ENCODE measurements around the gene DOCK2. TPM values are rescaled to one million over a fixed set of nuclear protein-coding genes. Genes with fewer than 3 reads are reported as not detected.
A peak's percentile ranks its signal among the peaks of the same experiment; 100 is the strongest.

The DOCK2 gene
- polyA plus RNA-seq, 3 donors: 57.5 to 178 (median 115) TPM

- no peaks in the 10 kb centered on the region for H3K4me1 ChIP-seq (ENCODE audit: control insufficient read depth in 1 of 2, insufficient read depth in 2 of 2, low read length in 2 of 2)
- no peaks in the 10 kb centered on the region for H3K9me3 ChIP-seq (replicated peaks in 1 of 2; ENCODE audit: control insufficient read depth in 1 of 2, insufficient read depth in 1 of 2, low read length in 2 of 2)
- no peak overlapping the region for H2AFZ ChIP-seq (ENCODE audit: insufficient read depth, low read depth, low read length, poor library complexity, severe bottlenecking)
- no peak overlapping the region for H3K9ac ChIP-seq (ENCODE audit: insufficient read depth, low read length, poor library complexity, severe bottlenecking)
- intact Hi-C loops (cut with micrococcal nuclease): no loop called here
- no peaks in the 10 kb centered on the region for H3K79me2 ChIP-seq (ENCODE audit: insufficient read depth, low read length)
- H4K20me1 ChIP-seq (ENCODE audit: insufficient read depth, low read length): no peaks in the 10 kb centered on the region
- no peak overlapping the region for H3K4me3 ChIP-seq (replicated peaks in 1 of 3; ENCODE audit: low read depth in 2 of 3, low read length in 3 of 3)
- Mint-ChIP-seq H3K36me3 (peaks cover 68 to 78% of the 10 kb centered on the region in 2 donors), H3K4me1 (no peaks in the 10 kb centered on the region), H3K27ac (no peak overlapping the region), H3K4me3 (no peak overlapping the region), H3K27me3 (ENCODE audit: low read depth in 3 of 3) (no peaks in the 10 kb centered on the region), H3K9me3 (no peaks in the 10 kb centered on the region)
- peaks cover 54 to 98% of the 10 kb centered on the region in 2 donors for H3K36me3 ChIP-seq (replicated peaks in 1 of 2; ENCODE audit: control insufficient read depth in 1 of 2, insufficient read depth in 2 of 2, low read length in 2 of 2)
- no peaks in the 10 kb centered on the region for H3K27me3 ChIP-seq (ENCODE audit: control insufficient read depth in 2 of 2, insufficient read depth in 2 of 2, low read length in 2 of 2)
- H3K27ac ChIP-seq (ENCODE audit: low read depth in 1 of 2, low read length in 2 of 2): no peak overlapping the region
- no peak for TF ChIP-seq CTCF (IDR thresholded peaks at IDR 0.05)
- no peak for DNase-seq
- WGBS (ENCODE audit: insufficient coverage): no CpG with 5 or more reads among the region's 1 CpG
- H3K4me2 ChIP-seq (replicated peaks; ENCODE audit: extremely low read depth, low read length, poor library complexity, severe bottlenecking): no peak overlapping the region
Measured at GRCh38 chr5:169595172-169595820, 41.8 kb upstream of the DOCK2 start.

GRCh38 chr5:169599451-169599850, 37.6 kb upstream of the DOCK2 start:
- no peak overlapping the region for H3K4me3 Mint-ChIP-seq

More at GRCh38 chr5:169599451-169599850, 37.6 kb upstream of the DOCK2 start:
- Mint-ChIP-seq H3K27me3 (ENCODE audit: low read depth in 3 of 3) (no peaks in the 10 kb centered on the region), H3K9me3 (peaks cover 0 to 1% (median 0%) of the 10 kb centered on the region in 7 donors), H3K4me1 (no peaks in the 10 kb centered on the region), H3K36me3 (peaks cover 75 to 83% of the 10 kb centered on the region in 2 donors), H3K27ac (peak overlapping the region in 2 of 7 donors; percentile 0 to 78)
- no peaks in the 10 kb centered on the region for H4K20me1 ChIP-seq (ENCODE audit: insufficient read depth, low read length)
- H2AFZ ChIP-seq (ENCODE audit: insufficient read depth, low read depth, low read length, poor library complexity, severe bottlenecking): no peak overlapping the region
- no peak overlapping the region for H3K9ac ChIP-seq (ENCODE audit: insufficient read depth, low read length, poor library complexity, severe bottlenecking)
- H3K9me3 ChIP-seq (replicated peaks in 1 of 2; ENCODE audit: control insufficient read depth in 1 of 2, insufficient read depth in 1 of 2, low read length in 2 of 2): no peaks in the 10 kb centered on the region
- no peaks in the 10 kb centered on the region for H3K27me3 ChIP-seq (ENCODE audit: control insufficient read depth in 2 of 2, insufficient read depth in 2 of 2, low read length in 2 of 2)
- H3K4me2 ChIP-seq (replicated peaks; ENCODE audit: extremely low read depth, low read length, poor library complexity, severe bottlenecking): no peak overlapping the region
- intact Hi-C loops (cut with micrococcal nuclease): no loop called here
- no peak for TF ChIP-seq CTCF (IDR thresholded peaks at IDR 0.05)
- no peak overlapping the region for H3K4me3 ChIP-seq (replicated peaks in 1 of 3; ENCODE audit: low read depth in 2 of 3, low read length in 3 of 3)
- H3K27ac ChIP-seq (ENCODE audit: low read depth in 1 of 2, low read length in 2 of 2): no peak overlapping the region
- no peak for DNase-seq
- H3K36me3 ChIP-seq (replicated peaks in 1 of 2; ENCODE audit: control insufficient read depth in 1 of 2, insufficient read depth in 2 of 2, low read length in 2 of 2): peaks cover 52 to 98% of the 10 kb centered on the region in 2 donors
- H3K4me1 ChIP-seq (ENCODE audit: control insufficient read depth in 1 of 2, insufficient read depth in 2 of 2, low read length in 2 of 2): no peaks in the 10 kb centered on the region
- H3K79me2 ChIP-seq (ENCODE audit: insufficient read depth, low read length): no peaks in the 10 kb centered on the region
- 100% methylated on average over 2 of the region's 4 CpGs for WGBS (ENCODE audit: insufficient coverage)

Data from CD14-positive monocyte (primary cell).